ENCODE data around the gene SIK2. TPM values are rescaled to one million over a fixed set of nuclear protein-coding genes. Genes with fewer than 3 reads are reported as not detected.
"Not testable (repeated sequence)": the region's sequence is repeated elsewhere in the genome, so short reads cannot be mapped to it uniquely, and the experiment has no call there.

Gene SIK2
- total RNA-seq, 1 donor from 2014 or later, result 12.8 TPM

- no peak for DNase-seq (ENCODE audit: low read depth)
Observed at GRCh38 chr11:111749646-111750045, 147.4 kb downstream of the SIK2 start.

DNA sequence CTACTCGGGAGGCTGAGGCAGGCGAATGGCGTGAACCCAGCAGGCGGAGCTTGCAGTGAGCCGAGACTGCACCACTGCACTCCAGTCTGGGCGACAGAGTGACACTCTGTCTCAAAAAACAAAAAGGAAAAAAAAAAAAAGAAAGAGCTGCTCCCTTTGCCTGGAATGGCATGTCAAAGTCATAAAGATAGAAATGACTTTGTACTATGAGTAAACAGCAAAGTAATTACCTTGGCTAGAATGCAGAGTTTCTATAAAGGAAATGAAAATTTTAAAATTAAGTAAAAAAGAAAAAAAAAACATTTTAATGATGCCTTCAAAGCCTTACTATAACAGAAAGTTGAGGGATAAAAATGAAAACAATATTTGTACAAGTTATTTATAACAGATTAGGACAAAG lies 153.8 kb downstream of the SIK2 start:
- no peak for DNase-seq (ENCODE audit: low read depth)

DNA sequence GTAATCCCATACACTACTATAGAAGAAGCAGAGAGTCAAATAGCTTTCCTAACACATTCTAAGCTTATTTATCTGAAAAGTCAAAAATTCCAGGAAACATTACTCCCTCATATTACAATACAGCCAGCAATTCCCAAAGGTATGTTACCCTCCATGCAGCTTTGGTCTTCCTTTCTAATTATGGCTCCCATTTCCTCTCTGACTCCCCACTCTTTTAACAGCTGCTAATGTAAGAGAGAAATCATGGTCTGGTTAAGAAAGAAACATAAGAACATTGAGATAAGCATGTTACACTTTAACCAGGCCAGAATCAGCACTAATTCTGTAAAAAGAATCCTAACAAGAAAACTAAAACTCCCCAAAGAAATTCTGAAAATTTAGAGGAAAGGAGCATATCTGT lies 157.1 kb downstream of the SIK2 start:
- DNase-seq (ENCODE audit: low read depth), result peak; percentile 61

GRCh38 chr11:111759778-111760407 lies 157.6 kb downstream of the SIK2 start:
- no peak for DNase-seq (ENCODE audit: low read depth)

DNA sequence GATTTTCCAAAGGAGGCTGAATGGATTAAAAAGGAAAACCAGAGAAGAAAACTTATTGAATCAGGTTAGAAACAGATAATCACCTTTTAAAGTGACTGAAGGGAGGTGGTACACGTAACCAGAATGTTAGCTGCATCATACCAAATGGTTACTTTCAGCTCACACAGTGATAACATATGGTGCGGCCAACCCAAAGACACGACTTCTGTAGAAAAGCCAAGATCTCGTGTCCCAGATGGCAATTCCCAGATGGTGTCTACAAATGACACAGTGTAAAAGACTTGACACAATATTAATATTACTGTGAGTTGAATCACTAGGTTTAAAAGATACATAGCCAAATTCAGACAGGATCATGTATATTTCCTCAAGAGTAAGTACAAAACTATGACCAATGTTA lies 158.8 kb downstream of the SIK2 start:
- DNase-seq (ENCODE audit: low read depth), result no peak

- no peak for DNase-seq (ENCODE audit: low read depth)
Observed at GRCh38 chr11:111762526-111762925, 160.3 kb downstream of the SIK2 start.

DNA sequence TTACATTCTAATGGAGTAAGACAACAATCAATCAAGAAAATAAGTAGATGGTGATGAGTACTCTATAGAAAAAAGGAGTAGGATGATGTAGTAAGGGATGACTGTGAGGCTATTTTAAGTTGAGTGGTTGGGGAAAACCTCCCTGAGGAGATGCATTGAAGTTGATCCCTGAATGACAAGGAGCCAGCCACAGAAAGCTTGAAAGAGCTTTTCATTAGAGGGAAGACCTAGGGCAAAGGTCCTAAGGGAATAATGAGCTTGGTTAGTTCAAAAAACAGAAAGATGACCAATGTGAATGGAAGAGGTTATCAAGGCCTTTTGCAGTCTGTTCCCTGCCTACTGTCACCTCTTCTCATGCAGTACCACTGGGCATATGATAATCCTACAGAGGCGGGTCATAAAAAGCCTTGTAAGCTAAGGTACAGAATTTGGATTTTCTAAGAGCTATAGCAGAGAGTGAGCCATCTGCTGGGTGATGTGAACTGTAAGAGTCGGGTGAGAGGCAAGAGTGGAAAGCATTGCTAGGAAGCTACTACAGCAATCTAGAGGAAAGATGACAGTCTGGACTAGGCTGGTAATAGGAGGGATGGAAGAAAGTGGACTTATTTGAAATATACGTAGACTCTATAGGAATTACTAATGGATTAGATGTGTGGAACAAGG lies 160.9 kb downstream of the SIK2 start:
- no peak for DNase-seq (ENCODE audit: low read depth)

DNA sequence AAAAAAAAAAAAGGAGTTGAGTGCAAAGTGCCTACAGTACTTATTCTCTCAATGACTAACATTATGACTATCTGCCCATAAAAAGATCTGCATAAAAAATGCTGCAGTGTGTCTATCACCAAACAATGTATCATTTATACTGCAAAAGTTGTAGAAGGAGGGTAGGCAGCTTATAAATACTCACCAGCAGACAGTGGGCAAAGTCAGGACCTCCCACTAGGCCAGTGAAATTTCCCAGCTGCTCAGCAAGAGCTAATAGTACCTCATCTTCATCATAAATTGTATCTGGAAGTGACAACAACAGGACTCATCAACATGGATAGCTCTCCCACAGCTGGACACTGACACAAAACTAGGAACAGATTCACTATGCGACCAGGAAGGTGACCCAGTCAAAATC lies 162.4 kb downstream of the SIK2 start:
- peak; percentile 22 for DNase-seq (ENCODE audit: low read depth)

- no peak for DNase-seq (ENCODE audit: low read depth)
Observed at GRCh38 chr11:111765320-111765983, 163.2 kb downstream of the SIK2 start.

GRCh38 chr11:111765984-111766833 lies 164.0 kb downstream of the SIK2 start, which contains the start of gene PPP2R1B:
PPP2R1B (minus strand) TSS chr11:111766389; CDS start chr11:111766361, 28 bp downstream.
- peak; percentile 72 for DNase-seq (ENCODE audit: low read depth)

GRCh38 chr11:111766834-111767142 lies 164.5 kb downstream of the SIK2 start:
- DNase-seq (ENCODE audit: low read depth), result no peak

DNA sequence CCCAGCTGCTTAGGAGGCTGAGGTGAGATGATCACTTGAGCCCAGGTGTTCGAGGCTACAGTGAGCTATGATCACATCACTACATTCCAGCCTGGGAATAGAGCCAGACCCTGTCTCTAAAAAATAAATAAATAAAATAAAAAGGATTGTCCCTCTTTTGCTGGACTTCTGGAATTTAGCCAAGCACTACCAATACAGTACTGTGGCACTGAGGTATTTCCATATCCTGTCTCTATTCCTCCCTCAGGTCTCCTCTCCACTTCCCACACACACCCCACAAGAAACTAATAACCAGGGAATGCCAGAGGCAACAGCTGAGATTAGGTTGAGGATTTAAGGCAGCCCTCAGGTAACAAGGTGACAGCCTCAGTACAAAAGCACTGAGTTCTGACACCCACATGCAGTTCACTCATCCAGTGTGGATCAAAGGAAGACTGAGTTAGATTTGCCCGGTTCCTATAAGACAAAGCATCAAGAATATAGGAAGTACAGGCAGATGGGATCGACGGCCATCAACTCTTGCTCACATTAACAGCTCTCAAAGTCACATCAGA lies 168.4 kb downstream of the SIK2 start:
- DNase-seq (ENCODE audit: low read depth), result no peak

- not testable (repeated sequence) for DNase-seq (ENCODE audit: low read depth)
Observed at GRCh38 chr11:111771205-111771604, 169.0 kb downstream of the SIK2 start.

- no peak for DNase-seq (ENCODE audit: low read depth)
Observed at GRCh38 chr11:111772535-111772934, 170.3 kb downstream of the SIK2 start.

DNA sequence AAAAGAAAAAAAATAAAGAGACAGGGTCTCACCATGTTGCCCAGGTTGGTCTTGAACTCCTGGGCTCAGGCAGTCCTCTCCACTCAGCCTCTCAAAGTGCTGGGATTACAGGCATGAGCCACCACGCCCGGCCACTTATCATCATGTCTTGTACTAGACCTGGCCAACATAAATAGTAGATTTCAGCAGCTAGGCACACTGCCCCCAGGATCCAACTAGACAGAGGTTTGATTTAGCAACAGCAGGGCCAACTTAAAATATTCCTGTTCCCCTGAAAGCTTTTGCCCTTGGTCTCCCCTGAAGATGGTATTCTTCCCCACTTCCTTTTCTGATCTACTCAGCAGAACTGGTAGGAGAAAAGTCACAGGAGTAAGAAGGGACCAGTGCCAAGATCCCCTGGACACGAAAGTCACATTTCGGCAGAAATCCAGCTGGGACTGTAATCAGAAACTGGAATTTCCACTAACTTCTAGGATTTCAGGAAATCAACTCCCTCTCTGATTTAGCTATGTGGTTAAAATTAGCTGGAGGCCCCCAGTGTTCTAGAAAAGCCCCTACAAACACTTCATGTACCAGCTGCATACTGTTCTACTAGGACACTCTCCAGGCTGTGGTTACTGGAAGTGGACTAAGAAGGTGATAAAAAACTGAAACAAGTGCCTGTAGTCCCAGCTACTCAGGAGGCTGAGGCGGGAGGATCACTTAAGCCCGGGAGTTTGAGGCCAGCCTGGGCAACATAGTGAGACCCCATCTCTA lies 172.9 kb downstream of the SIK2 start:
- DNase-seq (ENCODE audit: low read depth), result peak; percentile 29

DNA sequence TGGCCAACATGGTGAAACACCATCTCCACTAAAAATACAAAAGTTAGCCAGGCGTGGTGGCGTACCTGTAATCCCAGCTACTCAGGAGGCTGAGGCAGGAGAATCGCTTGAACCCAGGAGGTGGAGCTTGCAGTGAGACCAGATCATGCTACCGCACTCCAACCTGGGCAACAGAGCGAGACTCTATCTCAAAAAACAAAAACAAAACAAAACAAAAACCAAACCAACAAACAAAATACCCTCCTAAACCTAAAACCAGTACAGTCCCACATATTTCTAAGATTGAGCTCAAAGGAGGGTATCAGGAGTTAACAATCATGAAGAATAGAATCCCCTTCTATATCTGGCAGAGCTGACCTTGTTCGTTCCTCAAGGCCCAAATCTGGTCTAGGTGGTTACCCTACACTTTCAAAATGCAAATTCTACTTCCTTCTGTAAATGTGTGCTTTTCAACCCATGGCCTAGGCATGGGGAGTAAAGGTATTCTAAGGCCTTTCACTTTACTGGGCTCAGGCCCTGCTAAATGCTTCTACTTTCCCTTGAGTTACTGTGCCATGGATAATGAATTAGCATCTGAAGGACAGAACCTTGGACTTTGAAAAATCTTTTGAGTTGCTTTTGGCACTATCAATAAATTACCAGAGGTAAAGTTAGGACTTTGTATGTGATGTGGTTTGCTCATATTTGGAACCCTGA lies 174.3 kb downstream of the SIK2 start:
- no peak for DNase-seq (ENCODE audit: low read depth)

- DNase-seq (ENCODE audit: low read depth), result peak; percentile 71
Observed at GRCh38 chr11:111777094-111778046, 175.1 kb downstream of the SIK2 start.

DNA sequence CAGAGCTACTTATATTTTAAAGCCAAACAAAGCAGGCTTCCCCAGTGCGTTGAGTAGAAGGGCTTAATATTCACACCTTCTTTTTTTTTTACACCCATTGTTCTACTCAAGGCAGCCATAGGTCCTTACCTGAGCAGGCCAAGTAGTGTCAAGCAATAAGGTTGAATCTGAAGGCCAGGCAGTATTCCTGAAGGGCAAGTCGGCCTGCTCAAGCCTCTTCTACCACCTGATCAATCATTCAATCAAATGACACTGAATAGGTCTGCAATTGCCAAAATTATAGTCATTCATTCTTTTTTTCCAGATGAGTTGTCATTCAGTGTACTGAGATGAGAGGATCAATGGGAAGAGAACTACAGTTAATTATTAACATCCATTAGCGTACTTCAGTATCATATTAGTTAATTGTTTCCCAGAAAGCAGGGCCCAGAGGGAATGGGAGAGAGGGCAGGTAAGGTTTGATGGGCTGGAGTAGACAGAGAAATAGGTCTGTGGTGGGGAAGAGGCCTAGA lies 175.9 kb downstream of the SIK2 start:
- DNase-seq (ENCODE audit: low read depth), result no peak

- no peak for DNase-seq (ENCODE audit: low read depth)
Observed at GRCh38 chr11:111779118-111779517, 176.9 kb downstream of the SIK2 start.
